Smooth muscle cell (in vitro differentiated cells): Measurements from ENCODE around the gene SMTNL2. TPM values are rescaled to one million over a fixed set of nuclear protein-coding genes. Genes with fewer than 3 reads are reported as not detected.

Experiments
- DNase-seq: peaks from one replicate; lab custom pipeline; 2025; ENCODE audit not compliant: unreplicated experiment; lab: John Stamatoyannopoulos, UW
- H2AFZ ChIP-seq: fragments of 200-600 bp; sonication (generic); 2 replicates; pipeline ENCODE4 v1.6.0; 2016; ENCODE audit warnings: antibody characterized with exemption, low read depth, mild to moderate bottlenecking
- H3F3A ChIP-seq: fragments of 200-600 bp; sonication (generic); 2 replicates; pipeline ENCODE4 v1.6.0; 2017; ENCODE audit warnings: antibody characterized with exemption, low read depth
- H3K27ac ChIP-seq: fragments of 200-600 bp; sonication (generic); 2 replicates; pipeline ENCODE4 v1.5.1; 2016; ENCODE audit warnings: low read depth, mild to moderate bottlenecking
- H3K27me3 ChIP-seq: fragments of 200-600 bp; sonication (generic); 2 replicates; pipeline ENCODE4 v1.6.1; 2016; ENCODE audit warnings: low read depth, mild to moderate bottlenecking
- H3K36me3 ChIP-seq: fragments of 200-600 bp; sonication (generic); 2 replicates; pipeline ENCODE4 v1.5.1; 2016; ENCODE audit warnings: low read depth
- H3K4me1 ChIP-seq: fragments of 200-600 bp; sonication (generic); 2 replicates; pipeline ENCODE4 v1.5.1; 2016; ENCODE audit warnings: low read depth
- H3K4me2 ChIP-seq: fragments of 200-600 bp; sonication (generic); 2 replicates; pipeline ENCODE4 v1.6.0; 2016; ENCODE audit warnings: mild to moderate bottlenecking
- H3K4me3 ChIP-seq: fragments of 200-600 bp; sonication (generic); 2 replicates; pipeline ENCODE4 v1.5.1; 2016; ENCODE audit warnings: mild to moderate bottlenecking
- H3K79me2 ChIP-seq: fragments of 200-600 bp; sonication (generic); 2 replicates; pipeline ENCODE4 v1.6.0; 2016; ENCODE audit warnings: low read depth, mild to moderate bottlenecking
- H3K9ac ChIP-seq: fragments of 200-600 bp; sonication (generic); 2 replicates; pipeline ENCODE4 v1.6.0; 2016; ENCODE audit warnings: low read depth
- H3K9me3 ChIP-seq: fragments of 200-600 bp; sonication (generic); replicated peaks from 2 replicates; pipeline ENCODE4 v1.5.1; 2016; ENCODE audit warnings: low read depth
- H4K20me1 ChIP-seq: fragments of 200-600 bp; sonication (generic); 2 replicates; pipeline ENCODE4 v1.6.0; 2016; ENCODE audit warnings: low read depth
- WGBS: methylation state at CpG from one replicate; pipeline ENCODE4 v1.1.7; 2016; ENCODE audit warnings: low lambda C conversion rate; 5-methylcytosine and 5-hydroxymethylcytosine counted together
- polyA plus RNA-seq: library from polyadenylated mRNA; unstranded; fragments of >200 nt; fragmentation: Nextera tagmentation; extraction: Ambion mirVana; gene quantifications from 2 replicates; pipeline ENCODE4 v1.2.1, GENCODE V29; 2016
- total RNA-seq: library from RNA; depleted of rRNA; stranded (reverse); fragments of >200 nt; gene quantifications from 2 replicates; pipeline ENCODE4 v1.2.3, GENCODE V29; 2014
- TF ChIP-seq, protein P1 (sequence below): fragments of 200-600 bp; sonication (generic); IDR thresholded peaks from 2 replicates; pipeline ENCODE4 v1.5.1; 2017; ENCODE audit warnings: borderline replicate concordance, mild to moderate bottlenecking, antibody characterized with exemption; ENCODE audit not compliant: insufficient read depth, poor library complexity, severe bottlenecking

Gene SMTNL2
- total and polyA plus RNA-seq, 2 experiments from 2014 or later = 5.1 to 8.3 TPM

DNA sequence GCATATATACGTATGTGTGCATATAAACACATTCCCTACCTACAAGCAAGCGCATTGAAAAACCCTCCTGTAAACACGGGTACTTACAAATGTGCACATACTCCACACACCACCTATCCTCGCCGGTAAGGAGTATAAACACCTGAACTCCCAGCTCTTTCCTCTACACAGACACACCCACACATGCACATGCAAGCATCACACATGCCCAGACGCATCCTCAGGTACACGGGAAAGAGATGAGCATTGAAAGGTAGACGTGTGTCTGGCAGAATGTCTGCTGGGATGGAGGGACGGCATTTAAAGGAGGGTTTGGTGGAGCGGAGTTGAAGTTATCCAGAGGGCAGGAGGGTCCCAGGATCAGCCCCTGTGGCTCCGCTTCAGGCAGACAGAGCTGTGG, 4.7 kb upstream of the SMTNL2 start:
- DNase-seq = no peak
- 87% methylated on average over 11 of the region's 11 CpGs for WGBS
- Histone ChIP-seq H3K36me3 (no peaks in the 10 kb centered on the region), H3K79me2 (peaks cover 7% of the 10 kb centered on the region), H3K9me3 (no peaks in the 10 kb centered on the region), H3K9ac (no peak overlapping the region), H4K20me1 (no peaks in the 10 kb centered on the region), H3K4me2 (no peak overlapping the region), H2AFZ (no peak overlapping the region), H3K27ac (no peak overlapping the region), H3K27me3 (no peaks in the 10 kb centered on the region), H3K4me3 (no peak overlapping the region), H3F3A (peaks cover 7% of the 10 kb centered on the region), H3K4me1 (peaks cover 19% of the 10 kb centered on the region)
- TF ChIP-seq, protein P1, sequence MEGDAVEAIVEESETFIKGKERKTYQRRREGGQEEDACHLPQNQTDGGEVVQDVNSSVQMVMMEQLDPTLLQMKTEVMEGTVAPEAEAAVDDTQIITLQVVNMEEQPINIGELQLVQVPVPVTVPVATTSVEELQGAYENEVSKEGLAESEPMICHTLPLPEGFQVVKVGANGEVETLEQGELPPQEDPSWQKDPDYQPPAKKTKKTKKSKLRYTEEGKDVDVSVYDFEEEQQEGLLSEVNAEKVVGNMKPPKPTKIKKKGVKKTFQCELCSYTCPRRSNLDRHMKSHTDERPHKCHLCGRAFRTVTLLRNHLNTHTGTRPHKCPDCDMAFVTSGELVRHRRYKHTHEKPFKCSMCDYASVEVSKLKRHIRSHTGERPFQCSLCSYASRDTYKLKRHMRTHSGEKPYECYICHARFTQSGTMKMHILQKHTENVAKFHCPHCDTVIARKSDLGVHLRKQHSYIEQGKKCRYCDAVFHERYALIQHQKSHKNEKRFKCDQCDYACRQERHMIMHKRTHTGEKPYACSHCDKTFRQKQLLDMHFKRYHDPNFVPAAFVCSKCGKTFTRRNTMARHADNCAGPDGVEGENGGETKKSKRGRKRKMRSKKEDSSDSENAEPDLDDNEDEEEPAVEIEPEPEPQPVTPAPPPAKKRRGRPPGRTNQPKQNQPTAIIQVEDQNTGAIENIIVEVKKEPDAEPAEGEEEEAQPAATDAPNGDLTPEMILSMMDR = no peak

DNA sequence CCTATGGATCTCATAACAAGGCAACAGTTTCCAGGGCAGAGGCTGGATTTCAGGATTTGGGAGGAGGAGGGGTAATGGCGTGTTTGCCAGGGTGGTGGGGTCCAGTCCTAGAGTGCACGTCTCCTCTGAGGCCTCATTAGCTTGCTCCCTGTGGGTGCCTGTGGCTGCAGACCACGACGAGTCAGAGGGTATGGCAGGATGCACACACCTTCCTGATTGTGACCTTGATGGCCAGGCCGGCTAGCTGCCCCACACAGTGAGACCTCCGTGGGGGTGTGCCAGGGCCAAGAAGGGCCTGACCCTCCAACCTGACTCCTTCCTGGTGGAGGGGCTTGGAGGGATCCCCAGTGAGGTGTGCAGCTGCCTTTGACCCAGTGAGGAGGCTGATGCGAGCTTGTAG, 4.0 kb upstream of the SMTNL2 start:
- Histone ChIP-seq H3K9me3 (no peaks in the 10 kb centered on the region), H3K27ac (no peak overlapping the region), H3K4me2 (no peak overlapping the region), H2AFZ (no peak overlapping the region), H3K4me3 (no peak overlapping the region), H3K79me2 (peaks cover 7% of the 10 kb centered on the region), H3F3A (peaks cover 7% of the 10 kb centered on the region), H3K27me3 (no peaks in the 10 kb centered on the region), H3K4me1 (peaks cover 19% of the 10 kb centered on the region), H4K20me1 (no peaks in the 10 kb centered on the region), H3K36me3 (no peaks in the 10 kb centered on the region), H3K9ac (no peak overlapping the region)
- 69% methylated on average over 7 of the region's 7 CpGs for WGBS
- DNase-seq = no peak
- TF ChIP-seq, protein P1 = no peak

DNA sequence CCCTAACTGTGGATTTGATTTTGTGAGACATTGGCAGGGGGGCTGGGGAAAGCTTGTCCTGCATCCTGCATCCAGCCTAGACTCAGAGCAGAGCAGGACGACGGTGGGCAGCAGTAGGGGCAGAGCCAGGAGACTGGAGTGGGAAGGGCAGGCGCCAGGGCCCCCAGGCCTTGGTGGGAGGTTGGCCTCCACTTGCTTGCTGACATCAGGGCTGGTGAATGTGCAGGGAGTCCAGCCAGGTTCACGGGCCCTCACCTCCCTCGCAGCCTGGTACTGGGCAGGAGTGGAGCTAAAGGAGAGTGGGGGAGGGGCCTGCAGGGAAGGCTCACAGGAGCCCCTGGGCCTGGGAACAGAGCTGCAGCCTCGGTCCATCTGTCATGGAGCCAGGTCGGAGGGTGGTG, 2.2 kb upstream of the SMTNL2 start:
- H3K4me2 ChIP-seq = no peak overlapping the region
- no peaks in the 10 kb centered on the region for H3K9me3 ChIP-seq
- no peaks in the 10 kb centered on the region for H3K36me3 ChIP-seq
- H3K4me1 ChIP-seq = peaks cover 5% of the 10 kb centered on the region
- H3F3A ChIP-seq = peaks cover 7% of the 10 kb centered on the region
- 80% methylated on average over 7 of the region's 7 CpGs for WGBS
- peaks cover 7% of the 10 kb centered on the region for H3K79me2 ChIP-seq
- H3K27me3 ChIP-seq = no peaks in the 10 kb centered on the region
- H3K4me3 ChIP-seq = no peak overlapping the region
- no peaks in the 10 kb centered on the region for H4K20me1 ChIP-seq
- no peak overlapping the region for H3K9ac ChIP-seq
- H2AFZ ChIP-seq = no peak overlapping the region
- TF ChIP-seq, protein P1 = no peak
- H3K27ac ChIP-seq = no peak overlapping the region
- no peak for DNase-seq

DNA sequence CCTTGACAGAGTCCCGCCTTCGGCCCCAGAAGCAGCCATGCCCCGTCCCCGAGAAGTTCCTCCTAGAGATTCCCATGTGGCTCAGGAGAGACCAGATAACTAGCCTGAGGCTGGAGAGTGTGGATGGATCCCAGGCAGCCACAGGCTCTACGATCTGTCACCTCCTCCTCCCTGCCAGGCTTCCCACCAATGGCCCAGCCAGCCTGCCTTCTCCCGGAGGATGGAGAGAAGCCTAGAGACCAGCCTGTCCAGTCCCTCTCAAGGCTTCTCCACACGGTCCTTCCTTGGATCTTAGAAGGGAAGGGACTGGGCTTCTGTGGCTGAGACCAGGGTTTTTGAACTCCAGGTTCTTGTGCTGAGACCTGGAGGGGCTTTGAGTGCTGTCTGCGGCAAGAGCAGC, 1.6 kb upstream of the SMTNL2 start:
- Histone ChIP-seq H3F3A (peaks cover 11% of the 10 kb centered on the region), H3K36me3 (no peaks in the 10 kb centered on the region), H3K27ac (no peak overlapping the region), H4K20me1 (no peaks in the 10 kb centered on the region), H3K4me2 (no peak overlapping the region), H3K4me3 (no peak overlapping the region), H3K27me3 (no peaks in the 10 kb centered on the region), H3K9me3 (no peaks in the 10 kb centered on the region), H3K79me2 (peaks cover 7% of the 10 kb centered on the region), H3K9ac (no peak overlapping the region), H3K4me1 (no peaks in the 10 kb centered on the region), H2AFZ (no peak overlapping the region)
- WGBS = 53% methylated on average over 8 of the region's 8 CpGs
- TF ChIP-seq, protein P1 = no peak
- no peak for DNase-seq
